CD4-positive, alpha-beta memory T cell (primary cell): Measurements from ENCODE around the gene HNRNPA3. TPM values are rescaled to one million over a fixed set of nuclear protein-coding genes. Genes with fewer than 3 reads are reported as not detected.

Experiments used
- CTCF ChIA-PET: fragments of 350-600 bp; sonication (Branson Sonifier 250); formaldehyde crosslinking; loops from one replicate; lab custom pipeline; 2021; ENCODE audit warnings: inconsistent platforms; ENCODE audit not compliant: partially characterized antibody; lab: Charles Lee
- POLR2A ChIA-PET: fragments of 350-600 bp; sonication (Branson Sonifier 250); formaldehyde crosslinking; loops from one replicate; lab custom pipeline; 2021; ENCODE audit not compliant: partially characterized antibody; lab: Charles Lee
- DNase-seq, 5 donors: peaks; one replicate each; pipeline versions ENCODE4 v3.0.0 to v3.0.0-alpha.2; 2020 to 2022; ENCODE audit warnings: mixed read lengths in 1 of 5
- H3K27ac ChIP-seq: one replicate; pipeline ENCODE4 v1.7.0; 2013; ENCODE audit warnings: low read depth, low read length
- H3K27me3 ChIP-seq: 2 replicates; pipeline ENCODE4 v1.7.0; 2013; ENCODE audit warnings: mild to moderate bottlenecking, low read length, moderate library complexity; ENCODE audit not compliant: insufficient read depth
- H3K36me3 ChIP-seq: 2 replicates; pipeline ENCODE4 v1.7.0; 2013; ENCODE audit warnings: mild to moderate bottlenecking, low read length, moderate library complexity; ENCODE audit not compliant: insufficient read depth
- H3K4me1 ChIP-seq: 2 replicates; pipeline ENCODE4 v1.7.0; 2013; ENCODE audit warnings: mild to moderate bottlenecking, low read length, moderate library complexity; ENCODE audit not compliant: insufficient read depth
- H3K4me3 ChIP-seq, 2 donors: one replicate each; pipeline ENCODE4 v1.7.0; 2013; ENCODE audit warnings: low read length in 2 of 2, mild to moderate bottlenecking in 1 of 2
- H3K9me3 ChIP-seq, 2 donors: one replicate each; pipeline ENCODE4 v1.7.0; 2013; ENCODE audit warnings: low read length in 2 of 2, control low read depth in 1 of 2; ENCODE audit not compliant: control insufficient read depth in 1 of 2
- H3K27ac Mint-ChIP-seq, 7 donors: one replicate each; pipeline ENCODE4 v1.8.0; 2020 to 2021; ENCODE audit warnings: mixed read lengths in 7 of 7, mild to moderate bottlenecking in 6 of 7, inconsistent platforms in 3 of 7, moderate library complexity in 3 of 7
- H3K27me3 Mint-ChIP-seq, 2 donors: one replicate each; pipeline ENCODE4 v1.8.0; 2020 to 2021; ENCODE audit warnings: mixed read lengths in 2 of 2
- H3K36me3 Mint-ChIP-seq, 2 donors: one replicate each; pipeline ENCODE4 v1.8.0; 2020 to 2021; ENCODE audit warnings: mixed read lengths in 2 of 2, inconsistent platforms in 1 of 2, mild to moderate bottlenecking in 1 of 2
- H3K4me1 Mint-ChIP-seq, 4 donors: one replicate each; pipeline ENCODE4 v1.8.0; 2020 to 2021; ENCODE audit warnings: mixed read lengths in 4 of 4, mild to moderate bottlenecking in 1 of 4
- H3K4me3 Mint-ChIP-seq, 8 donors: one replicate each; pipeline ENCODE4 v1.8.0; 2020 to 2021; ENCODE audit warnings: mixed read lengths in 8 of 8, mild to moderate bottlenecking in 7 of 8, moderate library complexity in 6 of 8, inconsistent platforms in 3 of 8
- H3K9me3 Mint-ChIP-seq, 8 donors: one replicate each; pipeline ENCODE4 v1.8.0; 2020 to 2021; ENCODE audit warnings: mixed read lengths in 8 of 8, mild to moderate bottlenecking in 5 of 8, inconsistent platforms in 3 of 8, moderate library complexity in 1 of 8
- intact Hi-C: fragments of 100-400 bp; cut with micrococcal nuclease; formaldehyde crosslinking; loops from one replicate; pipeline ENCODE4 v1.15.1; 2023
- polyA plus RNA-seq, 2 donors: library from polyadenylated mRNA; unstranded; fragments of 300-500 nt; fragmentation: Illumina TruSeq; gene quantifications; one replicate each; pipeline ENCODE4 v1.2.3, GENCODE V29; 2021
- total RNA-seq, 2 experiments: library from RNA; stranded (reverse); gene quantifications; one replicate each; pipeline ENCODE4 v1.2.3, GENCODE V29; 2021

Gene HNRNPA3
- total and polyA plus RNA-seq, 4 experiments from 2014 or later, result 41.1 to 175 (median 118) TPM

DNA sequence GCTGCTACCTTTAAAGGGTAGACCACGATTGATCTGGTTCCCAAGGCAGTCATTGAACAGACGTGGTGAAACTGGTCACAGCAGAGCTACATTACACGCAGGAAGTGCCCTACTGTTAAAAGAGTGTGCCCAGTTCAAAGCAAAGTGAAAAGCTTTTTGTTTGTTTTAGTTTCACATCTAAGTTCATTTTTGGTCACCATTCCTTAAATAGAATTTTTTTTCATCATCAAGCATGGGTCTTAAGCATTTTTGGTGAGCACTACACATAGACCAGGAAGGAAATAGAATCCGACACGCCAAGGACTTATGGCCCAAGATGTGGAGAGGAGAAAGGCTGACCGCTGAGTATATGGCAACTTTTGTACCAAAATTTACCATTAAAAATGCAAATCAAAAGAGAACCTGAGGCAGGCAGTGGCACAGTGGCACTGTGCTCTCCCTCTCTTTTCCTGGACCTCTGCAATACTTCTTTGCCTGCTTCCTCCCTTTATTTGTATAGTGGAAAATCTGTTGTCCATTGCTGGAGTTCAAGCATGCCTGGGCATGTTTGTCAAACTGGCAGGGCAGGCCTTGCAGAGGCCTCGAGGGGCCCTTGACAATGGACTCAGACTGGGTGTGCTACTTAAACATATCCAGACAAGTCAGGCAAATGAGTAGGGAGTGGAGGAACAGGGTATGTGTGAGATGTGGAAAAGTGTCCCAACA, 42.6 kb upstream of the HNRNPA3 start:
- intact Hi-C loops, result loop anchor here (10.0 kb wide), 1 partner anchor 445 kb away; a partner anchor contains a TSS
- Mint-ChIP-seq H3K27ac (peak overlapping the region in 1 of 7 donors; percentile 52), H3K36me3 (no peaks in the 10 kb centered on the region), H3K27me3 (peaks cover 1 to 2% of the 10 kb centered on the region in 2 donors), H3K4me1 (peaks cover 4 to 16% (median 11%) of the 10 kb centered on the region in 4 donors), H3K4me3 (no peak overlapping the region), H3K9me3 (no peaks in the 10 kb centered on the region)
- no peak for DNase-seq
- Histone ChIP-seq H3K27ac (no peak overlapping the region), H3K36me3 (no peaks in the 10 kb centered on the region), H3K4me1 (peaks cover 18% of the 10 kb centered on the region), H3K27me3 (no peaks in the 10 kb centered on the region), H3K4me3 (no peak overlapping the region), H3K9me3 (no peaks in the 10 kb centered on the region)
- ChIA-PET CTCF (interaction anchor here (0.9 to 2.3 kb wide), 4 partner anchors 8 to 164 kb away, joined by 3 to 7 read pairs (median 4); no protein-coding TSS in a partner anchor), POLR2A (interaction anchor here (3.9 kb wide), 1 partner anchor 94 kb away, joined by 21 read pairs; the partner anchor contains the start of gene NFE2L2)

DNA sequence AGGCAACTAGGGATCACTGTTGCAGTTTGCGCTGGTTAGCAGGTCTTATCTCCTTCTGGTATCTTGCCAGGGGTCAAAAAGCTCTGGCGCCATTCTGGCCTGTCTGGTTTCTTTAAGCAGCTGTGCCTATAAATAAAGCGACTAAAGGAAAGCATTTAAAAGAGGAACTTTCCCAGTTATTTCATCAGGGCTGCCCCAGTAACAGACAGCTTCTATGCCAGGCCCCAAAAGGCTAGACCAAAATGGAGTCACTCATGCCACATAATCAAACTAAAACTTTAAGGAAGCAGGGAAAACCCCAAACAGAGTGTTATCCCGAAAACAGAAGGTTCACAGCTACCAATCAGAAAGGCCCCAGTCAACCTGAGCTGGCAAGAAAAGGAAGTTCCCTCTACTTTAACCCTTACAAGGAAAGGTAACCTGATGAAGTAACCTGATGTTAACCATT, 41.2 kb upstream of the HNRNPA3 start:
- DNase-seq, result no peak
- Mint-ChIP-seq H3K27me3 (peaks cover 1 to 2% of the 10 kb centered on the region in 2 donors), H3K9me3 (no peaks in the 10 kb centered on the region), H3K4me1 (peaks cover 2 to 8% (median 4%) of the 10 kb centered on the region in 4 donors), H3K4me3 (no peak overlapping the region), H3K36me3 (no peaks in the 10 kb centered on the region), H3K27ac (no peak overlapping the region)
- ChIA-PET POLR2A (interaction anchor here (3.9 kb wide), 1 partner anchor 93 kb away, joined by 21 read pairs; the partner anchor contains the start of gene NFE2L2), CTCF (interaction anchor here (1.0 to 1.4 kb wide), 2 partner anchors 10 to 23 kb away, joined by 4 to 5 read pairs; no protein-coding TSS in a partner anchor)
- no peaks in the 10 kb centered on the region for H3K27me3 ChIP-seq
- no peak overlapping the region for H3K27ac ChIP-seq
- H3K4me3 ChIP-seq, result no peak overlapping the region
- H3K36me3 ChIP-seq, result no peaks in the 10 kb centered on the region
- H3K9me3 ChIP-seq, result no peaks in the 10 kb centered on the region
- intact Hi-C loops, result no loop called here
- H3K4me1 ChIP-seq, result peaks cover 4% of the 10 kb centered on the region

DNA sequence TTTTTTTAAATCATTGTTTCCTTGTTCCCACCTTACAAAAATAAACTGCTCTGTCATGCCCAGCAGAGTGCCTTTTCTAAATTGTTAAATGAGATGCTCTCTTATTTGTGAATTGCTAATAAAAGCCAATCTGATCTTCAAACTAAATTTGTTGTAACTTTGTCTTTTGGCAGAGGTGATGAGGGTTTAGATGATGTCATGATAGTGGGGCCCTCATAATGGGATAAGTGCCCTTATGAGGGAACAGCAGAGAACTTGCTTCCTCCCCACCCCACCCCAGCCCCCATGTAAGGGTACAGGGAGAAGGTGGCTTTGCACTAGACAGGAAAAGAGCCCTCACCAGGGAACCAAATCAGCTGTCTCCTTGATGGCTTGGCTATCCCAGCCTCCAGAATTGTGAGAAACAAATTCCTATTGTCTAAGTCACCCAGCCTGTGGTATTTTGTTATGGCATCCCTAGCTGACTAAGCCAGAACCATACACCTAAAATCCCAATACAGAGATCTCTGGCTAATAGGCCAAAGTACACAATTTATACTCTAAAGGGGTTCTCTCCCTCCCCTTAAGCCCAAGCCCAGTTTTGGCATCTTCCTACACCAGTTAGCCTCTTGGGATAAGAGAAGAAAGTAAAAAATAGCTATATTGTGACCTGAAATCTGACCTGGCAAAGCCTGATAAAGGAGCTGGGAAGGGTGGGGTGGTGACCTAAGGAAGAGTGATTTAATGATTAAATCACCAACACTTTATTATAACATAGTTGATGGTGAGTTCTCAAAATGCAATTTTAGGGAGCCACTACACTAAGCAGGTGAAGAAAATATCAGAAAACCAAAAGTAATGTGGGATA, 40.3 kb upstream of the HNRNPA3 start:
- intact Hi-C loops, result no loop called here

DNA sequence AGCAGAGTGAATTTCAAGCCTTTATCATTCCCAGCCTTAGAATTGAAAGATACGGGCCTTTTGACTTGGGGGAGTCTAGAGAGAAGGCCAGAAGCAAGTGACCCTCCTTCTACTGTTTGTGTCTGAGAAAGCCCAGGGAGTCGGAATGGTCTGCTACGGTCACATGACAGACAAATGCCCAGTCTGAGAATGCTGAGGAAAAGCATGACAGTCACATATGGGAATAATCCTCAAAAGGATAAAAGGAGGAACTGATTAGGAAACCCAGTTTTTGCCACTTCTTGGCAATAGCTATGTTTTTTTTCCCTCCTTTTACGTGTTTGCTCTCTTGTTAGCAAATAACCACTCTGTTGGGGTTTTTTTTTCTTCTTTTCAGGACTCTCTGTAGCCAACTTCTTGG, 38.1 kb upstream of the HNRNPA3 start:
- POLR2A ChIA-PET, result interaction anchor here (0.7 kb wide), 1 partner anchor 10 kb away, joined by 4 read pairs; no protein-coding TSS in a partner anchor
- no peak overlapping the region for H3K4me3 Mint-ChIP-seq

More for the DNA sequence above, 40.3 kb upstream of the HNRNPA3 start:
- ChIA-PET CTCF (interaction anchor here (1.4 kb wide), 1 partner anchor 24 kb away, joined by 4 read pairs; no protein-coding TSS in a partner anchor), POLR2A (no interaction called here)
- H3K4me1 ChIP-seq, result no peaks in the 10 kb centered on the region
- H3K4me1 Mint-ChIP-seq, result peaks cover 0 to 4% (median 2%) of the 10 kb centered on the region in 4 donors
- H3K27ac Mint-ChIP-seq, result no peak overlapping the region
- H3K27me3 ChIP-seq, result no peaks in the 10 kb centered on the region
- H3K36me3 ChIP-seq, result no peaks in the 10 kb centered on the region
- H3K9me3 ChIP-seq, result no peaks in the 10 kb centered on the region
- DNase-seq, result no peak
- H3K4me3 Mint-ChIP-seq, result no peak overlapping the region
- H3K9me3 Mint-ChIP-seq, result no peaks in the 10 kb centered on the region
- no peaks in the 10 kb centered on the region for H3K36me3 Mint-ChIP-seq
- peaks cover 1 to 2% of the 10 kb centered on the region in 2 donors for H3K27me3 Mint-ChIP-seq
- H3K27ac ChIP-seq, result no peak overlapping the region
- H3K4me3 ChIP-seq, result no peak overlapping the region

DNA sequence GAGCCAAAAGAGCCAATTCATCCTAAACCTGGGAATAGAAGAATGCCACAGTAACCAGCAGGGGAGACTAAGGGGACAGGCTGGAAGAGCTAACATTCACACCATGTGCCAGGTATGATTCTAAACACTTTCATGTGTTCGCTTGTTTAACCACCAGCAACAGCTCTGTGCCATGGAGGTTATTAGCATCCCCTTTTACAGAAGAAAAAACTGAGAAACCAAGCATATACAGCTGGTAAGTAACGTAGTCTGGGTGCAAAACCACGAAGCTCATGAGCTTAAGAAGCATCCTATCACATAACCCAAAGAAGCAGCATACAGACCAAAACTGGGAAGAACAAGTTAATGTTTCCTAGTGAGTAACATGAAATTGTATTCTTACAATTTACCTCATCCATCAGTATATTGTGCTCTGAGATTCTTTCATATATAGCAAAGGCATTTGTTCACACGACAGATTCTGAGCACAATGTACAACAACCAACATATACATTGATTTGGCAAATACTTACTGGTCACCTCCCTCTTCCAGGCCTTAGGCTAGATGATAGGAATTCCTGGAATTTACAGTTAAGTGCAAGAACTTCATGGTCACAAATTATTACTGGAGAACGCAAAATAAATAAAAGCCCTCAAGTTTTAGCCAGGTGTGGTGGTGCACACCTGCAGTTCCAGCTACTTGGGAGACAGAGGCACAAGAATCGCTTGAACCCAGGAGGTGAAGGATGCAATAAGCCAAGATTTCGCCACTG, 36.5 kb upstream of the HNRNPA3 start:
- H3K4me3 ChIP-seq, result no peak overlapping the region
- no peaks in the 10 kb centered on the region for H3K4me1 ChIP-seq
- ChIA-PET POLR2A (interaction anchor here (1.7 kb wide), 1 partner anchor 89 kb away, joined by 4 read pairs; the partner anchor contains the start of gene NFE2L2), CTCF (interaction anchor here (3.2 kb wide), 1 partner anchor 11 kb away, joined by 24 read pairs; no protein-coding TSS in a partner anchor)
- no peak overlapping the region for H3K27ac ChIP-seq
- no peaks in the 10 kb centered on the region for H3K9me3 ChIP-seq
- Mint-ChIP-seq H3K4me1 (no peaks in the 10 kb centered on the region), H3K36me3 (no peaks in the 10 kb centered on the region), H3K4me3 (no peak overlapping the region), H3K27ac (no peak overlapping the region), H3K27me3 (peaks cover 1 to 2% of the 10 kb centered on the region in 2 donors), H3K9me3 (no peaks in the 10 kb centered on the region)
- no peaks in the 10 kb centered on the region for H3K36me3 ChIP-seq
- intact Hi-C loops, result no loop called here
- no peaks in the 10 kb centered on the region for H3K27me3 ChIP-seq
- DNase-seq, result no peak

More for the DNA sequence above, 38.1 kb upstream of the HNRNPA3 start:
- Mint-ChIP-seq H3K27me3 (peaks cover 1 to 2% of the 10 kb centered on the region in 2 donors), H3K36me3 (no peaks in the 10 kb centered on the region), H3K9me3 (no peaks in the 10 kb centered on the region), H3K4me1 (peaks cover 0 to 3% (median 1%) of the 10 kb centered on the region in 4 donors), H3K27ac (no peak overlapping the region)
- Histone ChIP-seq H3K9me3 (no peaks in the 10 kb centered on the region), H3K4me3 (no peak overlapping the region), H3K27me3 (no peaks in the 10 kb centered on the region), H3K4me1 (no peaks in the 10 kb centered on the region), H3K36me3 (no peaks in the 10 kb centered on the region), H3K27ac (no peak overlapping the region)
- no peak for DNase-seq
- intact Hi-C loops, result no loop called here
- CTCF ChIA-PET, result interaction anchor here (1.7 kb wide), 1 partner anchor 10 kb away, joined by 9 read pairs; no protein-coding TSS in a partner anchor

DNA sequence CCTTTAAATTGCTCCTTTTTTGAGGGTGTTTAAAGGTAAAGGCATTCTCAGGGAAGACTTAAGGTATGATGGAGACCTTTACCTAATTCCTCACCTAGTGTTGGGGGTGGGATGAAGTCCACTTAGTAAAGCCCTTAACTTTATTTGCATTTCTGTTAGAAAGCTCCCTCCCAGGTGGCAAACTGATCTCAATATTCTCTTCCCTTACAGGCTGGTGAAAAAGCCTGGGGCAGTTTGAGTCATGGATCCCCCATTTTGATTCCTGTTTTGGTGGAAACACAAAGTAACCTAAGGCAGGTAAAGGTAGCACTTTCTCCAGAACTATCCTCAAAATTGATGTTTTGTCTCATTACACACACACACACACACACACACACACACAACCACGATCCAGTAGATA, 33.8 kb upstream of the HNRNPA3 start:
- Mint-ChIP-seq H3K27ac (no peak overlapping the region), H3K36me3 (no peaks in the 10 kb centered on the region), H3K9me3 (no peaks in the 10 kb centered on the region), H3K4me1 (no peaks in the 10 kb centered on the region), H3K27me3 (peaks cover 1 to 2% of the 10 kb centered on the region in 2 donors), H3K4me3 (no peak overlapping the region)
- POLR2A ChIA-PET, result no interaction called here
- intact Hi-C loops, result no loop called here
- Histone ChIP-seq H3K27ac (no peak overlapping the region), H3K9me3 (no peaks in the 10 kb centered on the region), H3K4me3 (no peak overlapping the region), H3K27me3 (no peaks in the 10 kb centered on the region), H3K36me3 (no peaks in the 10 kb centered on the region), H3K4me1 (no peaks in the 10 kb centered on the region)
- CTCF ChIA-PET, result interaction anchor here (3.2 kb wide), 1 partner anchor 14 kb away, joined by 24 read pairs; no protein-coding TSS in a partner anchor
- DNase-seq, result no peak
